AG09319 (cell line): Measurements from ENCODE around the gene HMOX2.

Source experiments
- DNase-seq: peaks from one replicate; pipeline ENCODE4 v3.0.0-alpha.2; 2010; ENCODE audit warnings: low read depth; ENCODE audit errors: extremely low read depth
- CTCF ChIP-seq: IDR thresholded peaks from 2 replicates; pipeline ENCODE4 v1.5.1; 2011; ENCODE audit warnings: low read depth, mild to moderate bottlenecking, inconsistent platforms, low read length, moderate library complexity

Gene HMOX2

GRCh38 chr16:4505356-4506147 lies 29.4 kb downstream of the HMOX2 start:
- TF ChIP-seq CTCF, result no peak
- DNase-seq, result no peak

- DNase-seq, result peak; percentile 45
- peak; percentile 87 for TF ChIP-seq CTCF
These were observed 30.3 kb downstream of the HMOX2 start for GRCh38 chr16:4506450-4506849.

GRCh38 chr16:4507588-4508345 lies 31.6 kb downstream of the HMOX2 start:
- no peak for DNase-seq
- no peak for TF ChIP-seq CTCF

GRCh38 chr16:4508806-4509205 lies 32.6 kb downstream of the HMOX2 start:
- DNase-seq, result no peak
- no peak for TF ChIP-seq CTCF

GRCh38 chr16:4509420-4509819 lies 33.2 kb downstream of the HMOX2 start:
- TF ChIP-seq CTCF, result no peak
- no peak for DNase-seq

- no peak for DNase-seq
- TF ChIP-seq CTCF, result no peak
These were observed 33.9 kb downstream of the HMOX2 start for GRCh38 chr16:4510131-4510530.

GRCh38 chr16:4510747-4511426 lies 34.7 kb downstream of the HMOX2 start:
- DNase-seq, result no peak
- no peak for TF ChIP-seq CTCF
